HG03354 (cell line): ENCODE results near the gene MICAL3.
"Not testable (repeated sequence)": the region's sequence is repeated elsewhere in the genome, so short reads cannot be mapped to it uniquely, and the experiment has no call there.

Experiments
- ATAC-seq: cut with Tn5 transposase; IDR thresholded peaks from one replicate; pipeline ENCODE4 v1.9.1; 2021; ENCODE audit warnings: mild to moderate bottlenecking; ENCODE audit not compliant: unreplicated experiment, poor library complexity, severe bottlenecking

The MICAL3 gene

GRCh38 chr22:17945156-17945887 is 79.0 kb downstream of the MICAL3 start:
- no peak for ATAC-seq

GRCh38 chr22:17944256-17944655 is 80.1 kb downstream of the MICAL3 start:
- ATAC-seq: no peak

GRCh38 chr22:17943533-17944249 is 80.7 kb downstream of the MICAL3 start:
- ATAC-seq: no peak

- ATAC-seq: no peak
Observed at GRCh38 chr22:17942721-17943120, 81.6 kb downstream of the MICAL3 start.

- ATAC-seq: no peak
Observed at GRCh38 chr22:17941471-17942406, 82.6 kb downstream of the MICAL3 start.

- no peak for ATAC-seq
Observed at GRCh38 chr22:17939579-17939978, 84.8 kb downstream of the MICAL3 start.

- ATAC-seq: no peak
Observed at GRCh38 chr22:17939011-17939410, 85.3 kb downstream of the MICAL3 start.

GRCh38 chr22:17938484-17938924 is 85.9 kb downstream of the MICAL3 start:
- no peak for ATAC-seq

GRCh38 chr22:17932457-17932856 is 91.9 kb downstream of the MICAL3 start:
- not testable (repeated sequence) for ATAC-seq

GRCh38 chr22:17931400-17931825 is 92.9 kb downstream of the MICAL3 start:
- no peak for ATAC-seq

GRCh38 chr22:17930455-17931313 is 93.7 kb downstream of the MICAL3 start:
- ATAC-seq: no peak

GRCh38 chr22:17929909-17930308 is 94.5 kb downstream of the MICAL3 start:
- no peak for ATAC-seq

- ATAC-seq: no peak
Observed at GRCh38 chr22:17928391-17928790, 96.0 kb downstream of the MICAL3 start.

GRCh38 chr22:17927062-17927461 is 97.3 kb downstream of the MICAL3 start:
- ATAC-seq: no peak

- no peak for ATAC-seq
Observed at GRCh38 chr22:17926516-17926915, 97.8 kb downstream of the MICAL3 start.

GRCh38 chr22:17925431-17925841 is 98.9 kb downstream of the MICAL3 start:
- ATAC-seq: no peak

- ATAC-seq: no peak
Observed at GRCh38 chr22:17924735-17925364, 99.5 kb downstream of the MICAL3 start.

GRCh38 chr22:17924076-17924475 is 100.3 kb downstream of the MICAL3 start:
- ATAC-seq: no peak
